HG02571 (cell line): ENCODE results near the gene CCDC127.
"Not testable (repeated sequence)": the region's sequence is repeated elsewhere in the genome, so short reads cannot be mapped to it uniquely, and the experiment has no call there.

ENCODE experiments used
- ATAC-seq: cut with Tn5 transposase; IDR thresholded peaks from one replicate; pipeline ENCODE4 v1.9.1; 2021; ENCODE audit warnings: mild to moderate bottlenecking, moderate library complexity; ENCODE audit not compliant: unreplicated experiment

Gene CCDC127

GRCh38 chr5:174876-175465 is 43.0 kb downstream of the CCDC127 start:
- ATAC-seq, result no peak

- no peak for ATAC-seq
Observed at GRCh38 chr5:174291-174600, 43.7 kb downstream of the CCDC127 start.

DNA sequence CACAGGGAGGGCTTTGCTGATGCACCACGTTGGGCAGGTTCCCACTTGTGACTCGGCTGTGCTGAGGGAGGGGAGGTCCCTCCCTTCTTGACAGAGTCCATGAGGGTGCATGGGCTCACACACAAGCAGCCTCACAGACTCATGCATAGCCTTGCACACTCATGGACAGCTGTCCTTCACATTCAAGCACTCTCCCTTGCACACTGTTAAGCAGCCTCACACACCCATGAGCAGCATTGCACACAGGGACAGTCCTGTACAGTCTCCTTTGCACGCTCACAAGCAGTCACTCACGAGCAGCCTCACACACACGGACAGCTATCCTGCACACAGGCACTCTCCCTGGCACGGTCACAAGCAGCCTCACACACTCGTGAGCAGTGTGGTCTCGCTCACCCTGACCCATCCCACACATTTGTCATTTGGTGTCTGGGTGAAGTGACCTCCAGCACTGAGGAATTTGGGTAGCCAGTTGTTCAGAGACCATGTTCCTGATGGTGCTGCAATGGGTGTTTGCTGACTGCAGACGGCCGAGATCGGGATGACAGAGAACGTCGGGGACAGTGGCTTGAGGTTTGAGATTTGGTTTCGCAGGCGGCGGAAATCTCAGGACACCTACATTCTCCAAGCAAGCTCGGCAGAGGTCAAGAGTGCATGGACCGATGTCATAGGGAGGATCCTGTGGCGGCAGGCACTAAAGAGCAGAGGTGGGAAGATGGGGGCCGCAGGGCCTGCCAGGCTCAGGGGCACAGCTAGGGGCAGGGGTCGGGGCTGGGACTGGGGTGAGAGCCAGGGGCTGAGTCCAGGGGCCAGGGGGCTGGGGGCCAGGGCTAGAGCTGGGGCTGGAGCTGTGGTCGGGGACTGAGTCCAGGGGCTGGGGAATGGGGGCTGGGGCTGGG is 44.3 kb downstream of the CCDC127 start:
- no peak for ATAC-seq

- ATAC-seq, result no peak
Observed at GRCh38 chr5:172841-173251, 45.1 kb downstream of the CCDC127 start.

GRCh38 chr5:172421-172820 is 45.5 kb downstream of the CCDC127 start:
- no peak for ATAC-seq

DNA sequence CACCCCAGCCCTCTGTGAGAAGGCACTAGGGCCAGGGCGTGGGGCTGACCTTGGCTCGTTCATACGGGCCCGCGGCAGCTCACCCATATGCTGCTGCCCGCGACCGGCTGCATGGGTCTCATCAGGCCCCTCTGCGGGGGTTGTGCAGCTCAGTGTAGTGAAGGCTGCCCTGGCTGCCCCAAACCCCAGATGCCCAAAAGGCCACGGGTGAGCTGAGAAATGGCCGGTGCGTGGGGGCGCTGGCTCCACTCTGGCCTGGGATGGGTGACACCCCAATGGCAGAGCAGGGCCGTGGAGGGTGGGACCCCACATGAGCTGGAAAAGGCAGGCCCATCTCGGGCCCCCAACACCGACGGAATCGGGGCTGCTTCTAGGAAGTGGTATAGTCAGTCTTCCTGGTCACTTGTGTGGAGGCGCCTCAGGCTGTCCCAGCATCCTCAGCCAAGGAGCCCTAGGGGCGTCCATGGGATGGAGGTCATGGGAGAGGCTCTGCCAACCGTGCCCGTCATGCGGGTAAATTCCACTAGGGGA is 46.1 kb downstream of the CCDC127 start:
- ATAC-seq, result no peak

GRCh38 chr5:170971-171800 is 46.8 kb downstream of the CCDC127 start:
- ATAC-seq, result no peak

DNA sequence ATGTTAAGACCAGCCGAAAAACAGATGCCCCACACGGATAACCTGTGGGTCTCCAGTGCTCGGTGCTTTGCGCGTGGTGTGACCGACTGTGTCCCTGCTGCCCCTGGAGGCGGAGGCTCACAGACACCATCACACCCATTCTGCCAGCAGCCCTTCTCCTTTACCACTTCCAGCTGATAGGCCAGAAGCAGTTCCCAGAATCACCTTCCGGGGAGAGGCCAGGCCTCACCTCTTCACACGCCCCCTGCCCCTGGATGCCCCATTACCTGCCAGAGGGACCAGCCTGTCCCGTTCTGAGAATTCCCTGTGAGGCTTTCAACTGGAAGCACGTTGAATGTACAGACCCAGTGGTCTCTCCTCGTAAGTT is 48.2 kb downstream of the CCDC127 start:
- no peak for ATAC-seq

GRCh38 chr5:169071-169727 is 48.8 kb downstream of the CCDC127 start:
- ATAC-seq, result no peak

DNA sequence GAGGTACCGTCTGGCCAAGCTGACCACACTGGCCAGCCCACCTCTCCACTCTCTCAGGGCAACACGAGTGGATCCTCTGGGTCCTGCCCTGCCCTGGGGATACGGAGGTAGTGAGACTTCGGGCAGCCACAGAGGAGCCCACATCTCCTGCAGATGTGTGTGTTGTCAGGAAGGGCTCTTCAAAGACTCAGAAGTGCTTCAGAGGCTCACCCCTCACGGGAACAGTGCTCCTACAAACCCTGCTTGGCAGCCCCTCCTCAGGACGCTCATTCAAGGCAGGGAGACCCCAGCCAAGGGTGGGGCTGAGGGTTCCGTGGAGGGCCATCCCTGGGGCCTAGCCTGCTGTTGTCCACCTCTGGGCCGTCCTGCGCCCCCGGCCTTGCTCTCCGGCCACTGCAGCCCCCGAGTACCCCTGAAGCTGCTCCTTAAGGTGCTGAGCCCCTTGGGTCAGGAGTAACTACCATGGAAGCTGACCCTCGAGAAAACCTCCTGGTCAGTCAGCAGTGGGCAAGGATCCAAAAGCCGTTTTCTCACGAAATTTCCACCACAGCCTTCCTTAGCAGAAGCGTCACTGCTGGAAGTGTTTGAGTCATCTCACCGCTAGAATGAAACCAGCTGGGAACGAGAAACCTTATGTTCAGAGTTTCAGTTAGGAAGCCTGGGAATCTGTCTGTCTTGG is 49.8 kb downstream of the CCDC127 start:
- no peak for ATAC-seq

DNA sequence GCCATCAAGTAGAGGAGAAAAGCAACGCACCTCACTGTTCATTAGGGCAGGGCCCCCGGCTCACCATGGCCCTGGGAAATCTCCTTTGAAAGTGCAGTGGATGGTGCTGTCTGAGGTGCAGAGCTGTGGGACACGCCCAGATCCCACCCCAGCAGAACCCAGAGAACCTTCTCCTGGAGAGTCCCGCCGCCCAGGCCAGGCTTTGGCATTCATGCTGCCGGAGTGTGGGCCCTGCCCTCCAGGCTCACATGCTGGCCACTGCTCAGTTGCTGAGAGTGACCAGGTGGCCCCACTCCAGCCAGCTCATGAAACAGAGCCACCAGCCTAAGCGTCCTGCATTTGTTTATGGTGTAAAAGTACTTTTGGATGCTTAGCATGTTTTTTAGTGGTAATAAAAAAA is 50.4 kb downstream of the CCDC127 start:
- no peak for ATAC-seq

GRCh38 chr5:166441-167372 is 51.2 kb downstream of the CCDC127 start:
- ATAC-seq, result no peak

GRCh38 chr5:164783-165182 is 53.2 kb downstream of the CCDC127 start:
- ATAC-seq, result not testable (repeated sequence)

- no peak for ATAC-seq
Observed at GRCh38 chr5:164244-164643, 53.7 kb downstream of the CCDC127 start.

GRCh38 chr5:163841-164240 is 54.1 kb downstream of the CCDC127 start:
- no peak for ATAC-seq

DNA sequence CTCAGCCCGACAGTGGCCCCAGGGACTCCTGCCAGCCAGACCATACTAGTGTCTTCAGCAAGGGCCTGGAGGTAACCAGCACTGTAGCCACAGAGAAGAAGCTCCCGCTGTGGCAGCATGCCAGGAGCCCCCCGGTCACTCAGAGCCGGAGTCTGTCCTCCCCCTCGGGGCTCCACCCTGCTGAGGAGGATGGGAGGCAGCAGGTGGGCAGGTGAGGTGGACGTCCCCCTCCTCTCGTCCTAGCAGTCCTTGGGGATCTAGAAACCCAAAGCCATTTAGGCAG is 54.7 kb downstream of the CCDC127 start:
- ATAC-seq, result no peak

DNA sequence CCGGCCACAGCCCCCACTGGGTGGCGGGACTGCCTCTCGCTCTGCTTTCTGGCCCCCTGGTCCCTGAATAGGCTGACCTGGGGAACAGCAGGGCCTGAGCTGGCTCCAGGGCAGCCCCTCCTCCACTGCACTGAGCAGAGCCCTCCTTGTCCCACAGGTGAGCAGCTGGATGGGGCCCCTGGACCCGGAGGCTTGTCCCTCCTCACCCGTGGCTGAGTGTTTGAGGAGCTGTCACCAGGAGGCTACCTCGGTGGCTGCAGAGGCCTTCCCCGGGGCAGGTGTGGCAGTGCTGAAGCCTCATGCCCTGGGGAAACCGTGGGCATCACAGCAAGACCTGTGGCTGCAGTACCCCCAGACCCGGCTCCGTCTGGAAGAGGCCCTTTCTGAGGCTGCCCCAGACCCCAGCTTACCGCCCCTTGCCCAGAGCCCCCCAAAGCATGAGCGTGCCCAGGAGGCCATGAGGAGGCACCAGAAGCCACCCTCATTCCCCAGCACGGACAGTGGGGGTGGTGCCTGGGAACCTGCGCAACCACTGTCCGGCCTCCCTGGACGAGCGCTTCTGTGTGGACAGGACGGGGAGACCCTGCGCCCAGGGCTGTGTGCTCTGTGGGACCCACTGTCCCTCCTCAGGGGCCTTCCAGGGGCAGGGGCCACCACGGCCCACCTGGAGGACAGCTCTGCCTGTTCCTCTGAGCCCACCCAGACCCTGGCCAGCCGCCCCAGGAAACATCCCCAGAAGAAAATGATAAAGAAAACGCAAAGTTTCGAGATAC is 55.2 kb downstream of the CCDC127 start:
- ATAC-seq, result no peak

DNA sequence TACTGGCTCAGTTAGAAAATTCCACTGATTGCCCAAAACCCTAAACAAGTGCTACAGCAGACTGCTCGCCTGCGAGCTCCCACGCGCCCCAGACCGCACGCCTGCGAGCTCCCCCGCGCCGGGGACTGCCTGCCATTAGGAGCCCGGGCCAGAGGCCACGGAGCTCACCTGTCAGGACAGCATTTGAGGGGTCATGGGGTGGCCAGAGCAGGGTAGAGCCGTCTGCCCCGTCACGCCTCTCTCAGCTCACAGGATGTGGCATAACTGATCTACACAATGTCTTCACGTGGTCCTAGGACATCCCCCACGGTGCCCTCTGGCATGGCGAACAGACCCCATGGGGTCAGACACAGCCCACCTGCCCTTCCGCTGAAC is 55.8 kb downstream of the CCDC127 start:
- no peak for ATAC-seq

DNA sequence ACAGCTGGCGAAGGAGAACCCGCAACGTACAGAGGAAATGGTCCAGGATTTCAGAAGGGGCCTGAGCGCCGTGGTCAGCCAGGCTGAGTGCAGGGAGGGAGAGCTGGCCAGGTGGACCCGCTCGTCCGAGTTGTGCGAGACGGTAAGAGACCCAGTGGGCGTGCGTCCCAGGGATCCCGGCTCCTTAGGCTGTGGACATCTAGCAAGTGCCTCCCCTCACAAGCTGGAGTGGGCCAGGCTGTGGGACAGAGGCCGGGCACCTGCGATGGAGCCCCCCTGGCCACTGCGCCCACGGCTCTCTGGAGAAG is 56.2 kb downstream of the CCDC127 start:
- no peak for ATAC-seq
